CD4-positive, alpha-beta T cell treated with Interleukin-21 for 1 hour (primary cell): Measurements from ENCODE around the gene NUBP1.

ENCODE experiments used
- DNase-seq: peaks from one replicate; pipeline ENCODE4 v3.0.0-alpha.2; 2020

Gene NUBP1

GRCh38 chr16:10808850-10809249 is 65.2 kb downstream of the NUBP1 start:
- DNase-seq, result no peak

DNA sequence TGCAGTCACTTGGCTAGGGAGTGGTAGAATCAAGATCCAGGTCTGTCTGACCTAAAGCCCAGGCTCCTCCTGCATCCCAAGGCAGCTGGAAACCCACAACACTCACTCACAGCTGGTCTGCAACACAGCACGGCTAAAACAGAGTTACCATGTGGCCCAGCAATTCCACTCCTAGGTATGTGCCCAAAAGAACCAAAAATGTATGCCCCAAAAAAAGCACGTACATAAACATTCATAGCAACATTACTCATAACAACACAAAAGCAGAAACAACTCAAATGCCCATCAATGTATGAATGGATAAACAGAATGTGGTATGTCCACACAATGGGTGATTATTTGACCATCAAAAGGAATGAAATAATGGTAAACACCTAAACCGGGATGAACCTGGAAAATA is 66.1 kb downstream of the NUBP1 start:
- DNase-seq, result no peak

DNA sequence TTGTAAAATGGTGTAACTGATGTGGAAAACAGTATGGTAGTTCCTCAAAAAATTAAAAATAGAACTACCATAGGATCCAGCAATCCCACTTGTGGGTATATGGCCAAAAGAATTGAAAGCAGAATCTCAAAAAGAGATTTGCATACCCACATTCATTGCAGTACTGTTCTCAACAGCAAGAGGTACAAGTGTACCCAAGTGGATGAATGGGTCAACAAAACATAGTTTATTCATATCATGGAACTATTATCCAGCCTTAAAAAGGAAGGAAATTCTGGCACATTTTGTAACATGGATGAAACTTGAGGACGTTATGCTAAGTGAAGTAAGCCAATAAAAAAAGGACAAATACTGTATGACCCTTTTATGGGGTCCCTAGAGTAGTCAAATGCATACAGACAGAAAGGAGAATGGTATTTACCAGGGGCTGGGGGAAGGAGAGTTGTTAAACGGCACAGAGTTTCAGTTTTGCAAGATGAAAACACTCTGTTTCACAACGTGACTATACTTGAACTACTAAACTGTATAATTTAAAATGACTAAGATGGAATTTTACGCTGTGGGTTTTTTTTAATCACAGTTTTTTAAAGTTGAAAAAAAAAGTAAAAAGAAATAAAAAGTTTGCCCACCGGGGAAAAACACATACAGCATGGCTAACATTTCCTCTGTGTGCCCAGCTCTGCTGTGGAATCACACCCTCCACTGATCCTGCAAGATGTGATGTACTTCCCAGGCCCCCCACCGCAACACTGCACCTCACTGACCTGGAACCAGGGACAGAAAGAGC is 68.9 kb downstream of the NUBP1 start:
- DNase-seq, result no peak

DNA sequence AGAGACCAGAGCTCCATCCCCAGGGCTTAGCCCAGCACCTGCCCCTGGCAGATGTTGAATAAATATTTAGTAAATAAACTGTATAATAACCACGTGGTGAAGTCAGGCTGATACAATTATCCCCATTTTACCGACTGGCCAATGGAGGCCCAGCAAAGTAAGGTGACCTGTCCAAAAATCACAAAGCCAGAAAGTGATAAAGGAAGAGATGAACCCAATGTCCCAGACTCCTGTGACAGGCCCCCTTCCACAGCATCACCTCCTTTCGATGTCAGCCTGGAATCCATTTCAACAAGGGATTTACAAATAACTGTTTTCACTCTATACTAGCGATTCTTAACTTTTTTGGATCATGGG is 69.4 kb downstream of the NUBP1 start:
- DNase-seq, result no peak

GRCh38 chr16:10817514-10817913 is 73.9 kb downstream of the NUBP1 start:
- no peak for DNase-seq

GRCh38 chr16:10817963-10818941 is 74.6 kb downstream of the NUBP1 start, which contains the start of gene TVP23A:
TVP23A (minus strand) TSS chr16:10818794; CDS start chr16:10818493, 301 bp downstream.
- no peak for DNase-seq
